ENCODE measurements around the gene PTPRG. TPM values are rescaled to one million over a fixed set of nuclear protein-coding genes. Genes with fewer than 3 reads are reported as not detected.

PTPRG gene
- total and polyA plus RNA-seq, 2 donors (not counting 3 experiments of a cell fraction or from before 2014, with no cell fraction given), result 8.9 to 39.1 TPM

DNA sequence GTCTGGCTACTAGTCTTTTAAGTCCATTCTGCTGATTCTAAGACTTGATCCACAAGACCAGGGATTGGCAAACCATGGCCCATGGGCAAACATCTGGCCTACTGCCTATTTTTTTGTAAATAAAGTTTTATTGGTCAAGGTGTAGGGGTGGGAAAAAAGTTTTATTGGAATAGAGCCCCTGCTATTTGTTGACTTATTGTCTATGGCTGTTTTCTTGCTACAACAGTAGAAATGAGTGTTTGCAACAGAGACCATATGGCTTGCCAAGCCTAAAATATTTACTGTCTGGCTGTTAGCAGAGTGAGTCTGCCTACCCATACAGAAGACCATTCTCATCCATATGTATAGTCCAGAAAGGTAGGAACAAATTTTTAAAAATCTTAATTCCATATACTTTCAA lies 106.4 kb downstream of the PTPRG start:
- Histone ChIP-seq H3K9me1 (replicated peaks; ENCODE audit: control insufficient read depth, extremely low read depth, insufficient read depth, low read length) (no peaks in the 10 kb centered on the region), H3K36me3 (ENCODE audit: control insufficient read depth in 2 of 2, extremely low read depth in 1 of 2, insufficient read depth in 2 of 2, low read length in 2 of 2) (no peaks in the 10 kb centered on the region), H3K79me2 (ENCODE audit: control insufficient read depth, insufficient read depth, low read length) (peaks cover 2% of the 10 kb centered on the region), H3K9me3 (replicated peaks; ENCODE audit: control insufficient read depth, insufficient read depth, low read length) (no peaks in the 10 kb centered on the region), H3K4me2 (ENCODE audit: insufficient read depth, low read length) (no peak overlapping the region), H3K4me1 (ENCODE audit: control insufficient read depth, extremely low read depth, insufficient read depth, low read length) (peaks cover 2% of the 10 kb centered on the region), H2AFZ (ENCODE audit: low read depth, low read length) (no peak overlapping the region), H3K9ac (replicated peaks; ENCODE audit: extremely low read depth, insufficient read depth, low read length) (no peak overlapping the region), H3K4me3 (replicated peaks in 1 of 3; ENCODE audit: insufficient read depth in 1 of 3, low read depth in 1 of 3, low read length in 3 of 3) (no peak overlapping the region), H3K27me3 (ENCODE audit: control insufficient read depth in 2 of 2, insufficient read depth in 2 of 2, low read length in 2 of 2) (no peaks in the 10 kb centered on the region), H3K27ac (ENCODE audit: insufficient read depth, low read depth, low read length) (no peak overlapping the region), H4K20me1 (replicated peaks; ENCODE audit: control insufficient read depth, extremely low read depth, insufficient read depth, low read length) (no peaks in the 10 kb centered on the region)
- POLR2A ChIA-PET, result no interaction called here
- dilution Hi-C loops (cut with MboI; ENCODE audit: extremely low pct_ligation_motif_present, low sequenced_read_pairs), result no loop called here
- CTCF ChIA-PET, result no interaction called here
- no peak for FAIRE-seq
- intact Hi-C loops (cut with micrococcal nuclease), result no loop called here
- DNase-seq (ENCODE audit: low read depth, low spot score), result no peak
- TF ChIP-seq MYC (IDR thresholded peaks at IDR 0.05; ENCODE audit: low read depth, low read length) (no peak), JUN (IDR thresholded peaks at IDR 0.05; ENCODE audit: borderline replicate concordance, insufficient read depth, insufficient read length, low read depth) (no peak), FOS (IDR thresholded peaks at IDR 0.05; ENCODE audit: borderline replicate concordance, insufficient read depth, low read length) (no peak), GATA2 (IDR thresholded peaks at IDR 0.05; ENCODE audit: insufficient read depth, insufficient read length, low read depth, low read length) (no peak)
- no TSS peak for BruUV-seq (replicated peaks)

DNA sequence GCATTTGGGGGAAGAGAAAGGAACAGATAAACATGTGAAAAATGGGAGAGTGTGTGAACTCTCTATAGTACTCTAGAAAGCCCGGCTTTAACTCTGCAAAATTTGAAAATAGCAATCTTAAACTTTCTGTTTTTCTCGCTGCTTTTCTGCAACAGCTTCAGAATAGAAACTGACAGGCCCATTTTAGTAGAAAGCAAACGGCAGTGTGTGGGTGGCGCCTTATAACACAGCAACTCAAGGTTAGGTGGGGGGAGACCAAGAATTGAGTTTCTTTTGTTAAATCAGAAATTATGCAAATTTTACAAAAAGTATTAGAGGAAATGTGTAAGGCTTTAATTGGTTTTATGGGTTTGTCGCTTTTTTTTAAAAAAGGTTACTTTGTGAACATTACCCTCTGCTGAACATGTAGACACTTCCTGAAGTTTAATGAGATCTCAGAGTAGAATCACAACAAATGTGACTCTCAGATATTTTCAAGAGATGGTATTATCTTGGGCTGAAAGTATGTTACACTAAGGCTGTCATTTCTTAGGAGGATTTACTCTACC lies 107.0 kb downstream of the PTPRG start:
- Histone ChIP-seq H4K20me1 (replicated peaks; ENCODE audit: control insufficient read depth, extremely low read depth, insufficient read depth, low read length) (no peaks in the 10 kb centered on the region), H3K4me3 (replicated peaks in 1 of 3; ENCODE audit: insufficient read depth in 1 of 3, low read depth in 1 of 3, low read length in 3 of 3) (no peak overlapping the region), H3K9me3 (replicated peaks; ENCODE audit: control insufficient read depth, insufficient read depth, low read length) (no peaks in the 10 kb centered on the region), H3K9ac (replicated peaks; ENCODE audit: extremely low read depth, insufficient read depth, low read length) (no peak overlapping the region), H2AFZ (ENCODE audit: low read depth, low read length) (no peak overlapping the region), H3K36me3 (ENCODE audit: control insufficient read depth in 2 of 2, extremely low read depth in 1 of 2, insufficient read depth in 2 of 2, low read length in 2 of 2) (no peaks in the 10 kb centered on the region), H3K79me2 (ENCODE audit: control insufficient read depth, insufficient read depth, low read length) (peaks cover 2% of the 10 kb centered on the region), H3K4me2 (ENCODE audit: insufficient read depth, low read length) (no peak overlapping the region), H3K27ac (ENCODE audit: insufficient read depth, low read depth, low read length) (no peak overlapping the region), H3K27me3 (ENCODE audit: control insufficient read depth in 2 of 2, insufficient read depth in 2 of 2, low read length in 2 of 2) (no peaks in the 10 kb centered on the region), H3K4me1 (ENCODE audit: control insufficient read depth, extremely low read depth, insufficient read depth, low read length) (peaks cover 2% of the 10 kb centered on the region), H3K9me1 (replicated peaks; ENCODE audit: control insufficient read depth, extremely low read depth, insufficient read depth, low read length) (no peaks in the 10 kb centered on the region)
- no TSS peak for BruUV-seq (replicated peaks)
- intact Hi-C loops (cut with micrococcal nuclease), result no loop called here
- dilution Hi-C loops (cut with MboI; ENCODE audit: extremely low pct_ligation_motif_present, low sequenced_read_pairs), result no loop called here
- ChIA-PET POLR2A (no interaction called here), CTCF (interaction anchor here (1.3 kb wide), 1 partner anchor 268 kb away, joined by 5 read pairs; no protein-coding TSS in a partner anchor)
- DNase-seq (ENCODE audit: low read depth, low spot score), result no peak
- FAIRE-seq, result no peak
- TF ChIP-seq JUN (IDR thresholded peaks at IDR 0.05; ENCODE audit: borderline replicate concordance, insufficient read depth, insufficient read length, low read depth) (no peak), POLR2AphosphoS5 (IDR thresholded peaks at IDR 0.05; ENCODE audit: insufficient read depth, low read depth, low read length) (no peak), POLR2A (IDR thresholded peaks at IDR 0.05; ENCODE audit: low read depth, low read length) (no peak), GATA2 (IDR thresholded peaks at IDR 0.05; ENCODE audit: insufficient read depth, insufficient read length, low read depth, low read length) (no peak), EZH2 (IDR thresholded peaks at IDR 0.05; ENCODE audit: borderline replicate concordance, low read depth, low read length, severe bottlenecking) (no peak), FOS (IDR thresholded peaks at IDR 0.05; ENCODE audit: borderline replicate concordance, insufficient read depth, low read length) (no peak), MYC (IDR thresholded peaks at IDR 0.05; ENCODE audit: low read depth, low read length) (no peak)
- TF ChIP-seq, protein P1, sequence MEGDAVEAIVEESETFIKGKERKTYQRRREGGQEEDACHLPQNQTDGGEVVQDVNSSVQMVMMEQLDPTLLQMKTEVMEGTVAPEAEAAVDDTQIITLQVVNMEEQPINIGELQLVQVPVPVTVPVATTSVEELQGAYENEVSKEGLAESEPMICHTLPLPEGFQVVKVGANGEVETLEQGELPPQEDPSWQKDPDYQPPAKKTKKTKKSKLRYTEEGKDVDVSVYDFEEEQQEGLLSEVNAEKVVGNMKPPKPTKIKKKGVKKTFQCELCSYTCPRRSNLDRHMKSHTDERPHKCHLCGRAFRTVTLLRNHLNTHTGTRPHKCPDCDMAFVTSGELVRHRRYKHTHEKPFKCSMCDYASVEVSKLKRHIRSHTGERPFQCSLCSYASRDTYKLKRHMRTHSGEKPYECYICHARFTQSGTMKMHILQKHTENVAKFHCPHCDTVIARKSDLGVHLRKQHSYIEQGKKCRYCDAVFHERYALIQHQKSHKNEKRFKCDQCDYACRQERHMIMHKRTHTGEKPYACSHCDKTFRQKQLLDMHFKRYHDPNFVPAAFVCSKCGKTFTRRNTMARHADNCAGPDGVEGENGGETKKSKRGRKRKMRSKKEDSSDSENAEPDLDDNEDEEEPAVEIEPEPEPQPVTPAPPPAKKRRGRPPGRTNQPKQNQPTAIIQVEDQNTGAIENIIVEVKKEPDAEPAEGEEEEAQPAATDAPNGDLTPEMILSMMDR (IDR thresholded peaks at IDR 0.05; ENCODE audit: extremely low read depth in 1 of 2, insufficient read depth in 1 of 2, low read depth in 1 of 2, low read length in 2 of 2), result no peak
- TF ChIP-seq, protein P2, sequence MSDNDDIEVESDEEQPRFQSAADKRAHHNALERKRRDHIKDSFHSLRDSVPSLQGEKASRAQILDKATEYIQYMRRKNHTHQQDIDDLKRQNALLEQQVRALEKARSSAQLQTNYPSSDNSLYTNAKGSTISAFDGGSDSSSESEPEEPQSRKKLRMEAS (IDR thresholded peaks at IDR 0.05; ENCODE audit: insufficient read depth, insufficient read length), result no peak
